Measurements from ENCODE around the gene MCF2L. TPM values are rescaled to one million over a fixed set of nuclear protein-coding genes. Genes with fewer than 3 reads are reported as not detected.

MCF2L gene
- total RNA-seq, 1 experiment from 2014 or later = 9.5 TPM

DNA sequence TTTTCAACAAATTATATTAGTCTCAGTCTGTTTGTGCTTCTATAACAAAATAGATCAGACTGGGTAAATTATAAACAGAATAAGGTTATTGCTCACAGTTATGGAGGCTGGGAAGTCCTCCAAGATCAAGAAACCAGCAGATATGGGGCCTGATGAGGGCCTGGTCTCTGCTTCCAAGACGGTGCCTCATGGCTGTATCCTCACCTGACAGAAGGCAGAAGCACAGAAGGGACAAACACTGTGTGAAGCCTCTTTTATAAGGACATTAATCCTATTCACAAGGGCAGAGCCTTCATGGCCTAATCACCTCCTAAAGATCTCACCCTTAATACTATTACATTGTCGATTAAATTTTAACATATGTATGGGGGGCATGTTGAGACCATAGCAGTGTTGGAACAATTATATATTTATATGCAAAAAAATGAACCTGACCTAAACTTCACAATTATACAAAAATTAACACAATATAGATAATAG lies 166.3 kb downstream of the MCF2L start:
- H3K27ac ChIP-seq (ENCODE audit: low read depth, low read length, poor library complexity, severe bottlenecking) = no peak overlapping the region
- no peaks in the 10 kb centered on the region for H3K36me3 ChIP-seq (ENCODE audit: insufficient read depth, low read length, poor library complexity, severe bottlenecking)
- no TSS peak for BruUV-seq (replicated peaks)
- H3K4me1 ChIP-seq (ENCODE audit: insufficient read depth, low read length, poor library complexity, severe bottlenecking) = no peaks in the 10 kb centered on the region
- H3K4me3 ChIP-seq (ENCODE audit: low read depth, low read length, poor library complexity, severe bottlenecking) = no peak overlapping the region
- no peak for DNase-seq (ENCODE audit: low spot score)
- CTCF ChIA-PET = no interaction called here
- POLR2A ChIA-PET (ENCODE audit: low non-redundant PET) = no interaction called here
- intact Hi-C loops (cut with micrococcal nuclease; ENCODE audit: unreplicated experiment) = no loop called here
- TF ChIP-seq, protein P1, sequence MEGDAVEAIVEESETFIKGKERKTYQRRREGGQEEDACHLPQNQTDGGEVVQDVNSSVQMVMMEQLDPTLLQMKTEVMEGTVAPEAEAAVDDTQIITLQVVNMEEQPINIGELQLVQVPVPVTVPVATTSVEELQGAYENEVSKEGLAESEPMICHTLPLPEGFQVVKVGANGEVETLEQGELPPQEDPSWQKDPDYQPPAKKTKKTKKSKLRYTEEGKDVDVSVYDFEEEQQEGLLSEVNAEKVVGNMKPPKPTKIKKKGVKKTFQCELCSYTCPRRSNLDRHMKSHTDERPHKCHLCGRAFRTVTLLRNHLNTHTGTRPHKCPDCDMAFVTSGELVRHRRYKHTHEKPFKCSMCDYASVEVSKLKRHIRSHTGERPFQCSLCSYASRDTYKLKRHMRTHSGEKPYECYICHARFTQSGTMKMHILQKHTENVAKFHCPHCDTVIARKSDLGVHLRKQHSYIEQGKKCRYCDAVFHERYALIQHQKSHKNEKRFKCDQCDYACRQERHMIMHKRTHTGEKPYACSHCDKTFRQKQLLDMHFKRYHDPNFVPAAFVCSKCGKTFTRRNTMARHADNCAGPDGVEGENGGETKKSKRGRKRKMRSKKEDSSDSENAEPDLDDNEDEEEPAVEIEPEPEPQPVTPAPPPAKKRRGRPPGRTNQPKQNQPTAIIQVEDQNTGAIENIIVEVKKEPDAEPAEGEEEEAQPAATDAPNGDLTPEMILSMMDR (conservative IDR thresholded peaks at IDR 0.05; ENCODE audit: low read depth, low read length) = no peak
- TF ChIP-seq EZH2 (IDR thresholded peaks at IDR 0.05; ENCODE audit: borderline replicate concordance, low read depth, low read length, poor library complexity, severe bottlenecking) = no peak
- H3K9me3 ChIP-seq (ENCODE audit: low read depth, low read length, poor library complexity, severe bottlenecking) = no peaks in the 10 kb centered on the region
- peaks cover 33% of the 10 kb centered on the region for H3K27me3 ChIP-seq (replicated peaks; ENCODE audit: insufficient read depth, low read depth, low read length, poor library complexity)

DNA sequence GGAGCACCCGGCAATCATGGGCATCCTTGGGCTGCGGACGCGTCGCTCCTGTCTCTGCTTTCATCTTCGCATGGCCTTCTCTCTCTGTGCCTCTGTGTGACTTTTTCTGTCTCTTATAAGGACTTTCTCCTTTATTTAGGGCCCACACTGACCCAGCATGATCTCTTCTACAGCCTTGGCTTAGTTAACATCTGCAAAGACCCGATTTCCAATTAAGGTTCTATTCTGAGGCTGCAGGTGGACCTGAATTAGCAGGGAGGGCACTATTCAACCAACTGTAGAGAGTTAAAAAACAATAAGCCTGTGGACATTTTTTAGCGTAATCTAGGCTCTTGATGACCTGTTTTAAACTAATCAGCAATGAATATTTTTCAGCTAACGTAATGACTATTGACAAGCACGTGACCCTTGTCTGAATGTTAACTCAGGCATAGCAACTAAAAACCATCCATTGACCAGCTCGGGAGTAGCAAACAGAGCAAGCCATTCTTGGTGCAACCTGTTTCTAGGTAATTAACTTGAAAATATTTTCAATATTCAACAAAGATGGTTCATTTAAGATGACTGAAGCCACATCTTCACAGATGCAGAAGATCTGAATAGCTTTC lies 168.8 kb downstream of the MCF2L start:
- ChIA-PET POLR2A (ENCODE audit: low non-redundant PET) (interaction anchor here (0.6 kb wide), 1 partner anchor 72 kb away, joined by 3 read pairs; no protein-coding TSS in a partner anchor), CTCF (no interaction called here)
- no peaks in the 10 kb centered on the region for H3K36me3 ChIP-seq (ENCODE audit: insufficient read depth, low read length, poor library complexity, severe bottlenecking)
- H3K27me3 ChIP-seq (replicated peaks; ENCODE audit: insufficient read depth, low read depth, low read length, poor library complexity) = peaks cover 12% of the 10 kb centered on the region
- intact Hi-C loops (cut with micrococcal nuclease; ENCODE audit: unreplicated experiment) = no loop called here
- H3K27ac ChIP-seq (ENCODE audit: low read depth, low read length, poor library complexity, severe bottlenecking) = no peak overlapping the region
- TF ChIP-seq, protein P1 (conservative IDR thresholded peaks at IDR 0.05; ENCODE audit: low read depth, low read length) = no peak
- TF ChIP-seq EZH2 (IDR thresholded peaks at IDR 0.05; ENCODE audit: borderline replicate concordance, low read depth, low read length, poor library complexity, severe bottlenecking) = no peak
- H3K4me3 ChIP-seq (ENCODE audit: low read depth, low read length, poor library complexity, severe bottlenecking) = no peak overlapping the region
- BruUV-seq (replicated peaks) = no TSS peak
- no peaks in the 10 kb centered on the region for H3K4me1 ChIP-seq (ENCODE audit: insufficient read depth, low read length, poor library complexity, severe bottlenecking)
- no peaks in the 10 kb centered on the region for H3K9me3 ChIP-seq (ENCODE audit: low read depth, low read length, poor library complexity, severe bottlenecking)
- no peak for DNase-seq (ENCODE audit: low spot score)

DNA sequence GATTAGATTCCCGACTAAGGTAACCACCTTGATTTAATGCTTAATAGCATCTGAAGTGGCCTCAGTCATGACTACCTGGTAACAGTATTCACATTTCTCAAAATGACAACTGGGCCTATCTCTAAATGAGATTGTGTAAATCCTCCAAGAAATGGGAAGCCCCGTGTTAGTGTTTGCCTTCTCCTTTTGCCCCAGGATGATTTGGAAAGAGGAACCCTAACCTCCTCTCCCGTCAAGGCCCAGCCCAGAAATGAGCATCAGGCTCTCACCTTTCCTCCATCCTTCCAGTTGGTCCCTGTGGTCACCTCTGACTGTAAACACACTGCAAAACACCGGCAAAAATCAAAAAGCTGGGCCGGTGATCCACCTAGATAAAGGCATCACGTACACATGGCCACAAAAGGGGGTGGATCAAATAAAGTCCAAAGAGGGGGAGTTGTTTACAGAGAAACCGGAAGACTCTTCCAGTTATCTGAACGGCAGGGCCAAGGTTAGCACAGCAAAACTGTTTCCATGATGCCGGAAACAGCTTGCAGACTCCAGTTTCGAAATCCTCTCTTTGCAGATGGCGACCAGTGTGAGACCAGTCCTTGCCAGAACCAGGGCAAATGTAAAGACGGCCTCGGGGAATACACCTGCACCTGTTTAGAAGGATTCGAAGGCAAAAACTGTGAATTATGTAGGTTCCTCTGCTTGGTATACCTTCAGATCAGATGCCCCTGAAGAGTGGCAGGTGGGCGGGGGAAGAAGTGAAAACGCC lies 170.0 kb downstream of the MCF2L start:
- Histone ChIP-seq H3K27ac (ENCODE audit: low read depth, low read length, poor library complexity, severe bottlenecking) (no peak overlapping the region), H3K36me3 (ENCODE audit: insufficient read depth, low read length, poor library complexity, severe bottlenecking) (no peaks in the 10 kb centered on the region), H3K4me3 (ENCODE audit: low read depth, low read length, poor library complexity, severe bottlenecking) (no peak overlapping the region), H3K27me3 (replicated peaks; ENCODE audit: insufficient read depth, low read depth, low read length, poor library complexity) (peaks cover 3% of the 10 kb centered on the region), H3K4me1 (ENCODE audit: insufficient read depth, low read length, poor library complexity, severe bottlenecking) (no peaks in the 10 kb centered on the region), H3K9me3 (ENCODE audit: low read depth, low read length, poor library complexity, severe bottlenecking) (no peaks in the 10 kb centered on the region)
- DNase-seq (ENCODE audit: low spot score) = no peak
- intact Hi-C loops (cut with micrococcal nuclease; ENCODE audit: unreplicated experiment) = no loop called here
- no peak for TF ChIP-seq EZH2 (IDR thresholded peaks at IDR 0.05; ENCODE audit: borderline replicate concordance, low read depth, low read length, poor library complexity, severe bottlenecking)
- TF ChIP-seq, protein P1 (conservative IDR thresholded peaks at IDR 0.05; ENCODE audit: low read depth, low read length) = no peak
- POLR2A ChIA-PET (ENCODE audit: low non-redundant PET) = no interaction called here
- no TSS peak for BruUV-seq (replicated peaks)
- CTCF ChIA-PET = no interaction called here
